Mesendoderm (in vitro differentiated cells): ENCODE measurements around the gene GPR171.
"Not testable (repeated sequence)": the region's sequence is repeated elsewhere in the genome, so short reads cannot be mapped to it uniquely, and the experiment has no call there.

Source experiments
- DNase-seq: peaks from one replicate; pipeline ENCODE4 v3.0.0; 2013
- H2AK5ac ChIP-seq: 2 replicates; pipeline ENCODE4 v1.6.1; 2013; ENCODE audit warnings: low read length, inconsistent platforms
- H2BK120ac ChIP-seq: 2 replicates; pipeline ENCODE4 v1.6.1; 2013; ENCODE audit warnings: low read depth, mild to moderate bottlenecking, low read length, moderate library complexity, mixed read lengths
- H2BK15ac ChIP-seq: replicated peaks from 2 replicates; pipeline ENCODE4 v1.6.1; 2013; ENCODE audit warnings: low read depth, mild to moderate bottlenecking, moderate library complexity
- H2BK5ac ChIP-seq: 2 replicates; pipeline ENCODE4 v1.6.1; 2013; ENCODE audit warnings: low read length, inconsistent platforms
- H3K18ac ChIP-seq: 2 replicates; pipeline ENCODE4 v1.6.1; 2013; ENCODE audit warnings: mild to moderate bottlenecking, low read length, mixed read lengths
- H3K23ac ChIP-seq: one replicate; pipeline ENCODE4 v1.6.1; 2013; ENCODE audit warnings: low read length
- H3K27ac ChIP-seq: 2 replicates; pipeline ENCODE4 v1.5.1; 2013; ENCODE audit warnings: low read depth, mild to moderate bottlenecking, inconsistent platforms, low read length, moderate library complexity
- H3K27me3 ChIP-seq: 2 replicates; pipeline ENCODE4 v1.6.1; 2013; ENCODE audit warnings: low read length, control low read depth, mild to moderate bottlenecking, inconsistent platforms; ENCODE audit not compliant: insufficient read depth, poor library complexity
- H3K36me3 ChIP-seq: 2 replicates; pipeline ENCODE4 v1.6.1; 2013; ENCODE audit warnings: low read length, inconsistent platforms; ENCODE audit not compliant: control insufficient read depth, insufficient read depth
- H3K4ac ChIP-seq: one replicate; pipeline ENCODE4 v1.6.1; 2013; ENCODE audit warnings: low read depth, mild to moderate bottlenecking, low read length, moderate library complexity
- H3K4me1 ChIP-seq: 2 replicates; pipeline ENCODE4 v1.6.1; 2013; ENCODE audit warnings: low read depth, low read length, inconsistent platforms; ENCODE audit not compliant: control insufficient read depth
- H3K4me2 ChIP-seq: 2 replicates; pipeline ENCODE4 v1.6.1; 2013; ENCODE audit warnings: low read length
- H3K4me3 ChIP-seq: 2 replicates; pipeline ENCODE4 v1.5.1; 2013; ENCODE audit warnings: mild to moderate bottlenecking, low read length
- H3K56ac ChIP-seq: one replicate; pipeline ENCODE4 v1.6.1; 2013; ENCODE audit warnings: low read length
- H3K79me1 ChIP-seq: 2 replicates; pipeline ENCODE4 v1.6.1; 2013; ENCODE audit warnings: low read length, inconsistent platforms
- H3K79me2 ChIP-seq: 2 replicates; pipeline ENCODE4 v1.6.1; 2013; ENCODE audit warnings: mild to moderate bottlenecking, low read length; ENCODE audit not compliant: control insufficient read depth, insufficient read depth
- H3K9ac ChIP-seq: 2 replicates; pipeline ENCODE4 v1.6.1; 2013; ENCODE audit warnings: low read length, inconsistent platforms
- H4K5ac ChIP-seq: one replicate; pipeline ENCODE4 v1.6.1; 2013; ENCODE audit warnings: low read length
- H4K8ac ChIP-seq: one replicate; pipeline ENCODE4 v1.6.1; 2013; ENCODE audit warnings: low read depth, mild to moderate bottlenecking, control low read depth, low read length, moderate library complexity
- WGBS: extraction: QIAGEN DNeasy Blood & Tissue Kit; methylation state at CpG from one replicate; pipeline ENCODE4 v1.1.7; 2013; ENCODE audit warnings: low lambda C conversion rate, missing lambda C conversion rate; ENCODE audit not compliant: insufficient coverage; ENCODE audit errors: extremely low coverage; 5-methylcytosine and 5-hydroxymethylcytosine counted together

Gene GPR171

GRCh38 chr3:151169948-151170679 lies 32.9 kb downstream of the GPR171 start:
- not testable (repeated sequence) for H3K56ac ChIP-seq, H3K4me3 ChIP-seq, H3K4me1 ChIP-seq, H3K79me2 ChIP-seq, H2BK15ac ChIP-seq, H3K4me2 ChIP-seq, H4K8ac ChIP-seq, H2BK120ac ChIP-seq, H2AK5ac ChIP-seq, H3K9ac ChIP-seq, H3K27me3 ChIP-seq, H3K36me3 ChIP-seq, DNase-seq, H3K4ac ChIP-seq, H3K27ac ChIP-seq, H3K23ac ChIP-seq, H4K5ac ChIP-seq, H2BK5ac ChIP-seq, H3K18ac ChIP-seq, H3K79me1 ChIP-seq
- no CpG with 5 or more reads among the region's 9 CpGs for WGBS

GRCh38 chr3:151169262-151169947 lies 33.6 kb downstream of the GPR171 start:
- Histone ChIP-seq H4K5ac (no peak overlapping the region), H3K4me2 (no peak overlapping the region), H2BK15ac (no peak overlapping the region), H3K36me3 (no peaks in the 10 kb centered on the region), H3K4me3 (no peak overlapping the region), H3K27me3 (no peaks in the 10 kb centered on the region), H2AK5ac (no peak overlapping the region), H3K56ac (no peak overlapping the region), H3K18ac (no peak overlapping the region), H3K4ac (no peak overlapping the region), H3K27ac (no peak overlapping the region), H4K8ac (no peak overlapping the region), H3K23ac (no peak overlapping the region), H3K4me1 (no peaks in the 10 kb centered on the region), H2BK120ac (no peak overlapping the region), H2BK5ac (no peak overlapping the region), H3K9ac (no peak overlapping the region), H3K79me1 (no peaks in the 10 kb centered on the region), H3K79me2 (no peaks in the 10 kb centered on the region)
- DNase-seq, result no peak
- WGBS, result no CpG with 5 or more reads among the region's 9 CpGs

GRCh38 chr3:151168269-151169094 lies 34.5 kb downstream of the GPR171 start:
- Histone ChIP-seq H3K4me3 (no peak overlapping the region), H3K79me2 (no peaks in the 10 kb centered on the region), H4K8ac (no peak overlapping the region), H3K23ac (no peak overlapping the region), H3K4ac (no peak overlapping the region), H3K4me2 (no peak overlapping the region), H3K79me1 (no peaks in the 10 kb centered on the region), H3K56ac (no peak overlapping the region), H2AK5ac (no peak overlapping the region), H3K27ac (no peak overlapping the region), H2BK5ac (no peak overlapping the region), H3K4me1 (no peaks in the 10 kb centered on the region), H2BK15ac (no peak overlapping the region), H3K18ac (no peak overlapping the region), H4K5ac (no peak overlapping the region), H3K36me3 (no peaks in the 10 kb centered on the region), H3K27me3 (no peaks in the 10 kb centered on the region), H2BK120ac (no peak overlapping the region), H3K9ac (no peak overlapping the region)
- WGBS, result 100% methylated on average over 1 of the region's 7 CpGs
- peak; percentile 74 for DNase-seq

- Histone ChIP-seq H3K79me2 (no peaks in the 10 kb centered on the region), H3K27ac (no peak overlapping the region), H3K27me3 (no peaks in the 10 kb centered on the region), H2BK120ac (no peak overlapping the region), H3K56ac (no peak overlapping the region), H3K9ac (no peak overlapping the region), H3K79me1 (no peaks in the 10 kb centered on the region), H2BK15ac (no peak overlapping the region), H3K36me3 (no peaks in the 10 kb centered on the region), H3K4me1 (no peaks in the 10 kb centered on the region), H4K5ac (no peak overlapping the region), H2AK5ac (no peak overlapping the region), H3K23ac (no peak overlapping the region), H3K4me3 (no peak overlapping the region), H3K4ac (no peak overlapping the region), H4K8ac (no peak overlapping the region), H3K18ac (no peak overlapping the region), H2BK5ac (no peak overlapping the region), H3K4me2 (no peak overlapping the region)
- WGBS, result 100% methylated on average over 1 of the region's 3 CpGs
- DNase-seq, result no peak
Measured at GRCh38 chr3:151166161-151166560, 36.9 kb downstream of the GPR171 start.

- H3K27me3 ChIP-seq, result no peaks in the 10 kb centered on the region
- no peak overlapping the region for H3K23ac ChIP-seq
- no peaks in the 10 kb centered on the region for H3K79me2 ChIP-seq
- no peak overlapping the region for H3K4ac ChIP-seq
- no peak overlapping the region for H2BK15ac ChIP-seq
- WGBS, result no CpG with 5 or more reads among the region's 7 CpGs
- no peaks in the 10 kb centered on the region for H3K79me1 ChIP-seq
- no peak overlapping the region for H3K27ac ChIP-seq
- no peak overlapping the region for H3K18ac ChIP-seq
- no peak overlapping the region for H3K4me2 ChIP-seq
- DNase-seq, result no peak
- H4K5ac ChIP-seq, result no peak overlapping the region
- no peak overlapping the region for H4K8ac ChIP-seq
- H3K36me3 ChIP-seq, result no peaks in the 10 kb centered on the region
- no peak overlapping the region for H2BK120ac ChIP-seq
- H3K4me3 ChIP-seq, result no peak overlapping the region
- no peaks in the 10 kb centered on the region for H3K4me1 ChIP-seq
- no peak overlapping the region for H2BK5ac ChIP-seq
- no peak overlapping the region for H2AK5ac ChIP-seq
- H3K9ac ChIP-seq, result no peak overlapping the region
- no peak overlapping the region for H3K56ac ChIP-seq
Measured at GRCh38 chr3:151165226-151165625, 37.8 kb downstream of the GPR171 start.
